GM19043 (cell line): ENCODE data around the gene RFX7.
A peak's percentile ranks its signal among the peaks of the same experiment; 100 is the strongest.
"Not testable (repeated sequence)": the region's sequence is repeated elsewhere in the genome, so short reads cannot be mapped to it uniquely, and the experiment has no call there.

Experiments
- ATAC-seq: cut with Tn5 transposase; IDR thresholded peaks from one replicate; pipeline ENCODE4 v1.9.1; 2021; ENCODE audit warnings: low read depth; ENCODE audit not compliant: unreplicated experiment

RFX7 gene

DNA sequence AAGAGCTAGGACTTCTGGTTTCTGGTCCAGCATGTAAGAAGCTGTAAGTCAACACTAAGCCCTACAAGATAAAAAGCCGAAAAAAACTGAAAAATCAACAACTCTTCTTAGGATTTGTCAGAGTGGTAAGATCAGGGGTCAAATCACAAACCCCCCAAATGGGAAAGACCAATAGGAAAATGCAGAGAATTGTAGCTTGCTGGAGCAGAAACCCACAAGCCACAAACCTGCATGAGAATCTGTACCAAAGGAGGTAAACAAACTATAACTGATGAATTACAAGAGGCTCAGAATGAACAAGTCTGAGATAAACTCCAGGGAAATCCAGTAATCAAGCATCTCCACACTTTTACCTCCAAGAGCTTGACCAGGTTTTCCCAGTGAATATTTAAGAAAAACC, 36.0 kb downstream of the RFX7 start:
- ATAC-seq = no peak

- ATAC-seq = peak; percentile 87
Measured at GRCh38 chr15:56207092-56207491, 36.6 kb downstream of the RFX7 start.

DNA sequence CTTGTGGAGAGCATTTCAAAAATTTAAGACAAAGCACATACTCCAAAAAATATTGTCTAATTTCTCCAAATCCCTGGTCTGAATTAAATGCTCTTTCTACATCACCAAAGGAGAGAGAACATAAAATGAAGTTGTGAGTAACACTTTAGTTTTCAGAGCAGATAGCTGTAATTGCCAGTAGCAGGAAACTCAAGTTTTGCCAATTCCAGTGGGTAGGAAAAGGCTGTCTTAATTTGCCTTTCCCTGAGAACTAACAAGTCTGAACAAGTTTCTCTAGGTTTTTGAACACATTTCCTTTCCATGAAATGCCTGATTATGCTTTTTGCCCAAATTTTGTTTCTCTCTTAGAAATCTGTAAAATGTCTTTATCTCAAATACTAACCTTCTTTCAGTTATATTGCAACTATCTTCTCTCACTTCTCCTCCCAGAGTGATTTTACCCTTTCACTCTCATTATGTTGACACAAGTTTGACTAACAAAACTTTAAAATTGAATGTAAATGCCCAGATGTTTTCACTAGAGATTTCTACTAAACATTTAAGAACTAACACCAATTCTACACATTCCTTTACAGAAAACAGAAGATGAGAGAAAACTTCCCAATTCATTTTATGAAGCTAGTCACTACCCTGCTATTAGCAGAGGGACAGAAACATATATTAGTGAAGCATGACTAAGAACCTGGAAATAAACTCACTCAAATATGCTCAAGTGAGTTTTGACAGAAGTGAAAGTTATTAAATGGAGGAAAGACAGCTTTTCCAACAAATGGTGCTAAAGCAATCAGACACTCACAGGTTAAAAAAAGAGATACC, 38.4 kb downstream of the RFX7 start:
- ATAC-seq = no peak

DNA sequence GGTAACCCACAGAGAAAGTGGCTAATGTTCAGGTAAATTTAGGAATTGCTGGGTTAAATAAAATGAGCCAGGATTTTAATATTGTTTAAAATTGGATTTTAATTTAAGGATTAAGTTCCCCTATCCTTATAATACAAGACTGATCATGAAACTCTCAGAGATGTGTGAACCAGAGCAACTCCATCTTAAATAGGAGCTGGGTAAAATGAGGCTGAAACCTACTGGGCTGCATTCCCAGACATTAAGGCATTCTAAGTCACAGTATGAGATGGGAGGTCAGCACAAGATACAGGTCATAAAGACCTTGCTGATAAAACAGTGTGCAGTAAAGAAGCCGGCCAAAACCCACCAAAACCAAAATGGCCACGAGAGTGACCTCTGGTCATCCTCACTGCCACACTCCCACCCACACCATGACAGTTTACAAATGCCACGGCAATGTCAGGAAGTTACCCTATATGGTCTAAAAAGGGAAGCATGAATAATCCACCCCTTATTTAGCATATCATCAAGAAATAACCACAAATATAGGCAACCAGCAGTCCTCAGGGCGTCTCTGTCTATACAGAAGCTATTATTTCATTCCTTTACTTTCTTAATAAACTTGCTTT, 40.3 kb downstream of the RFX7 start:
- not testable (repeated sequence) for ATAC-seq

DNA sequence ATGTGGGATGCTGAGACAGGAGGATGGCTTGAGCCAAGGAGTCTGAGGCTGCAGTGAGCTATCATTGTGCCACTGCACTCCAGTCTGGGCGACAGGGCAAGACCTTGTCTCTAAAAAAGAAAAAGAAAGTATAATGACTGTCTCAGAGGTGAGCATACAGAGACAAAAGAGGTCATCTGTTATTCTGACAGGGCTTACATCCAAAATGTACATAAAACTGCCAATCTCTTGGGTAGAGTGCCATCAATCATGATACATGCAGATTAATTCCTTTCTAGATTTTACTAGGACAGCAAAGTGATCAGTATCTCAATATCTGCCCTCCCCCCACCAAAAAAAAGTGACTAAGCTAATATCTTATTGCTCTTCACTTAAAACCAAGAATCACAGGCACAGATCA, 41.0 kb downstream of the RFX7 start:
- ATAC-seq = no peak

- no peak for ATAC-seq
Measured at GRCh38 chr15:56199038-56199437, 44.6 kb downstream of the RFX7 start.

GRCh38 chr15:56194035-56194434, 49.6 kb downstream of the RFX7 start:
- ATAC-seq = no peak

GRCh38 chr15:56192659-56193442, 50.8 kb downstream of the RFX7 start:
- ATAC-seq = no peak

DNA sequence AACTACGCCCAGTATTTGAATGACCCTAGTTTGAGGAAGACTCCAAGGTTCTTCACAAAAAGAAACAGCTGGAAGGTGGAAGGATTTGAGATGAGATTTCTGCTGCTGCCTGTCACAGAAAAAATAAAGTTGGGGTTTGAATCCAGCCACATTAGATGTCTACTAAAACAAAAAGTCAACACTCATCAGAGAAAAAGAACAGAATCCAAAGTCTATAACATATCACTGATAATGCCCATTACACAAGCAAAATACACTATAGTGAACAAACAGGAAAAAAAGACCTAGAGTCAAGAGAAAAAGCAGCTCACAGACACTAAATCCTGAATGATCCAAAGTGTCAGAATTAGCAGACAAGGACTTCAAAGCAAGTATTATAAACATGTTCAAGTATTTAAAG, 56.0 kb downstream of the RFX7 start:
- no peak for ATAC-seq

DNA sequence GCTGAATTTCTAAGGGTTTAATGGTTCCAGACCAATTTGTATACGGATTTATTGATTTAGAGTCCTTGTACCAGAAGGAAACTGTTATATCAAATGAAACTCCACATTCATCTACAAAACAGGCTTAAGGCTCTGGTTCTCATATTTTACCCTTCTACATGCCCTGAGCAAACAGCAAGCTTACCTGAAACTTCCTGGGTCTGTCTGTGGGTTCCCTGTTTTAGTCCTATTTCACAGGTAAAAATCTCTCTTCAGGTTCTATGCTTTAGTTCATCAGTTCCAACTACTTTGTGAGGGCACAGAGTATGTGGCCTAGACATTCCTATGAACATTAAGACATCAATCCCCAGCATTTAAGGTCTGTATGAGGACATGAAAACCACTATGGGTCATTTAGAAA, 57.7 kb downstream of the RFX7 start:
- ATAC-seq = no peak

- no peak for ATAC-seq
Measured at GRCh38 chr15:56184516-56184915, 59.2 kb downstream of the RFX7 start.

DNA sequence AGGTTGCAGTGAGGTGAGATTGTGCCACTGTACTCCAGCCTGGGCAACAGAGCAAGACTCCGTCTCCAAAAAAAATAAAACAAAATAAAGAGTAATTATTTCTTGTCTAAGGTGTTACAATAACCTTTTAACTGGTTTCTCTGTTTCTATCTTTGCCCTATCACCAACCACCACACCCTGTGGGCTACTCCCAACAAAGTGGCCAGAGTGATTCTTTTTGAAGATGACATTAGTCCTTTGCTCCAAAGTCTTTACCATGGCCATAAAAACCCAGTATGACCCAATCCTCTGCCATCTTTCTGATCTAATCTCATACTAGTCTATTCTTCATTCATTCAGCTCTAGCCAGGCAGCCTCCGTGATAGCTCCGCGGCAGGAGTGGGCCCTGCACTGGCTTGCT, 62.8 kb downstream of the RFX7 start:
- ATAC-seq = no peak

- no peak for ATAC-seq
Measured at GRCh38 chr15:56176996-56177395, 66.7 kb downstream of the RFX7 start.

DNA sequence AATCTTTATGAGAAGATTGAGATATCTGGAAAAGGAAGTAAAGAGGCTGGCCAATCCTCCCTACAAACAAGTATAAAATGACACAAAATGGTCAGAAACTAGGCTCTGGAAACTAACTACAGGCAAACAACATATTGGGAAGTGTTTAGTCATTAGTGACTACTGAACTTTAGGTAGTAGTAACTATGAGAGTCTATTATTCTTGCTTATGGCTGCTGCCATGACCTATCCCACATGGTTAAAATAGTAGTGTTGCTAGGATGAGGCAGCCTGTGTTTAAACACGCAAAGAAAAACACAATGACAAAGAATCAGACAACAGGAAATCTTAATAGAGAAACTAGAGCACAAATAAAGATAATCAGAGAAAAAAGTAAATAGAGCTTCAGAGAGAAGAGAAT, 67.9 kb downstream of the RFX7 start:
- no peak for ATAC-seq

DNA sequence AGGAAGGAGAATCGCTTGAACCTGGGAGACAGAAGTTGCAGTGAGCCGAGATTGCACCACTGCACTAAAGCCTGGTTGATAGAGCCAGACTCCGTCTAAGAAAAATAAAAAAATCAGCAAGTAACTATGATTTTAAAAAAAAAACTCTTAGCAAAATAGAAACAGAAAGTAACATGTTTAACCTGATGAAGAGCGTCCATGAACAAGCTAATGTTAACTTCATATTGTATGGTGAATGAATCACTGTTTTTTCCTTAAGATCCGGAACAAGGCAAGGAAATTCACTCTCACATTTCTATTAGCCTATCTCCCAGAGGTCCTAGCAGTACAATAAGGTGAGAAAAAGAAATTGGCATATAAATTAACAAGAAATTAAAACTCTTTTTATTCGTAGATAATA, 69.0 kb downstream of the RFX7 start:
- ATAC-seq = no peak

- no peak for ATAC-seq
Measured at GRCh38 chr15:56168394-56168793, 75.3 kb downstream of the RFX7 start.

DNA sequence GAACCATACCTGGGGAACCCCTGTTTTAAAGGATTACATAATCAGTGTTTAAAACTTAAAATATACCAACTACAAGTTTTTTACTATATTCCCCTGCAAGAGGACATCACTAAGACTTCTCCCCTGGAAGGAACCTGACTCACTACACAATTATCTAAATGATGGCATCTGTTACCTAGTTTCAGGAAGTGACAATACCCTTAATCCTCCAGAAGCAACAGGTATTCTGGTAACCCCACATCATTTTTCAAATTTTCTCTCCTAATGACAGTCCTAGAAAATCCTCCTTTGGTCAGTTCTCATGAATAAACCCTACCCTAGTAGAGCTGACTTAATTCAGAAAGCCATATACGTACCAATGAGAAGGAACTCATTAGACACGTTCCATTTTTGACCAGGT, 78.4 kb downstream of the RFX7 start:
- ATAC-seq = no peak

- no peak for ATAC-seq
Measured at GRCh38 chr15:56160966-56161365, 82.7 kb downstream of the RFX7 start.

- no peak for ATAC-seq
Measured at GRCh38 chr15:56156877-56157276, 86.8 kb downstream of the RFX7 start.

DNA sequence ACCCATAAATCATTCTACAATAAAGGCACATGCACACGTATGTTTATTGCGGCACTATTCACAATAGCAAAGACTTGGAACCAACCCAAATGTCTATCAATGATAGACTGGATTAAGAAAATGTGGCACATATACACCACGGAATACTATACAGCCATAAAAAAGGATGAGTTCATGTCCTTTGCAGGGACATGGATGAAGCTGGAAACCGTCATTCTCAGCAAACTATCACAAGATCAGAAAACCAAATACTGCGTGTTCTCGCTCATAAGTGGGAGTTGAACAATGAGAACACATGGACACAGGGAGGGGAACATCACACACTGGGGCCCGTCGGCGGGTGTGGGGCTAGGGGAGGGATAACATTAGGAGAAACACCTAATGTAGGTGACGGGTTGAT, 88.4 kb downstream of the RFX7 start:
- ATAC-seq = not testable (repeated sequence)

DNA sequence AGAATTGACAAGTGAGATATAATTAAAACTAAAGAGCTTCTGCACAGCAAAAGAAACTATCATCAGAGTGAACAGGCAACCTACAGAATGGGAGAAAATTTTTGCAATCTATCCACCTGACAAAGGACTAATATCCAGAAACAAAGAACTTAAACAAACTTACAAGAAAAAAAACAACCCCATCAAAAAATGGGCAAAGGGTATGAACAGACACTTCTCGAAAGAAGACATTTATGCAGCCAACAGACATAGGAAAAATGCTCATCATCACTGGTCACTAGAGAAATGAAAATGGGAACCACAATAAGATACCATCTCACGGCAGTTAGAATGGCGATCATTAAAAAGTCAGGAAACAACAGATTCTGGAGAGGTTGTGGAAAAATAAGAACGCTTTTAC, 88.9 kb downstream of the RFX7 start:
- ATAC-seq = not testable (repeated sequence)

DNA sequence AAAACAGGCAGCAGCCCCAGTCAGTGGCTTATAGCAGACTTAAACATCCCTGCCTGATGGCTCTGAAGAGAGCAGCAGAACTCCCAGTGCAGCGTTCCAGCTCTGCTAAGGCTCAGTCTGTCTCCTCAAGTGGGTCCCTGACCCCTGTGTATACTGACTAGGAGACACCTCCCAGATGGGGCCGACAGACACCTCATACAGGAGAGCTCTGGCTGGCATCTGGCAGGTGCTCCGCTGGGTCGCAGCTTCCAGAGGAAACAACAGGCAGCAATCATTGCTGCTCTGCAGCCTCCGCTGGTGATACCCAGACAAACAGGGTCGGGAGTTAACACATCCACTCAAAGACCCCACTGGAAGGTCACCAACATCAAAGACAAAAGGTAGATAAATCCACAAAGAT, 93.5 kb downstream of the RFX7 start:
- ATAC-seq = no peak
